SK-MEL-5 (cell line): ENCODE data around the gene CIT. TPM values are rescaled to one million over a fixed set of nuclear protein-coding genes. Genes with fewer than 3 reads are reported as not detected.

Experiments used
- DNase-seq: peaks from one replicate; pipeline ENCODE4 v3.0.0-alpha.2; 2016; ENCODE audit warnings: low read depth, low spot score
- in situ Hi-C: cut with HindIII; loops from 2 replicates; pipeline ENCODE4 v1.10.0; 2016; ENCODE audit warnings: low sequenced_read_pairs, high pct_unique_total_duplicates, low pct_unique_long_range_greater_than_20kb
- total RNA-seq: library from RNA; depleted of rRNA; stranded (reverse); fragments of >200 nt; shearing (Covaris generic); gene quantifications from 2 replicates; pipeline ENCODE4 v1.2.3, GENCODE V29; 2014

Gene CIT
- total RNA-seq, 1 experiment from 2014 or later, result 47.6 TPM

GRCh38 chr12:119826661-119827445 is 50.3 kb downstream of the CIT start:
- in situ Hi-C loops, result no loop called here
- no peak for DNase-seq

GRCh38 chr12:119825262-119825661 is 51.9 kb downstream of the CIT start:
- DNase-seq, result no peak
- in situ Hi-C loops, result no loop called here

- in situ Hi-C loops, result no loop called here
- peak; percentile 83 for DNase-seq
These were observed 55.1 kb downstream of the CIT start for GRCh38 chr12:119822046-119822445.

- in situ Hi-C loops, result no loop called here
- DNase-seq, result no peak
These were observed 57.8 kb downstream of the CIT start for GRCh38 chr12:119819322-119819721.

- no peak for DNase-seq
- in situ Hi-C loops, result no loop called here
These were observed 59.4 kb downstream of the CIT start for GRCh38 chr12:119817546-119818343.

- in situ Hi-C loops, result no loop called here
These were observed 68.1 kb downstream of the CIT start for GRCh38 chr12:119809023-119809422.

GRCh38 chr12:119808441-119808840 is 68.7 kb downstream of the CIT start:
- in situ Hi-C loops, result no loop called here

More at GRCh38 chr12:119809023-119809422, 68.1 kb downstream of the CIT start:
- no peak for DNase-seq

GRCh38 chr12:119807380-119807779 is 69.7 kb downstream of the CIT start:
- in situ Hi-C loops, result no loop called here

More at GRCh38 chr12:119808441-119808840, 68.7 kb downstream of the CIT start:
- DNase-seq, result no peak

GRCh38 chr12:119804011-119804641 is 73.0 kb downstream of the CIT start:
- DNase-seq, result peak; percentile 32
- in situ Hi-C loops, result no loop called here

More at GRCh38 chr12:119807380-119807779, 69.7 kb downstream of the CIT start:
- DNase-seq, result no peak

- in situ Hi-C loops, result no loop called here
- no peak for DNase-seq
These were observed 73.7 kb downstream of the CIT start for GRCh38 chr12:119803381-119803791.

- in situ Hi-C loops, result no loop called here
- no peak for DNase-seq
These were observed 74.6 kb downstream of the CIT start for GRCh38 chr12:119802472-119802871.

GRCh38 chr12:119797090-119797489 is 80.0 kb downstream of the CIT start:
- DNase-seq, result no peak
- in situ Hi-C loops, result no loop called here

GRCh38 chr12:119796292-119796691 is 80.8 kb downstream of the CIT start:
- in situ Hi-C loops, result no loop called here
- no peak for DNase-seq

- DNase-seq, result no peak
- in situ Hi-C loops, result no loop called here
These were observed 85.7 kb downstream of the CIT start for GRCh38 chr12:119791453-119791852.

- no peak for DNase-seq
- in situ Hi-C loops, result no loop called here
These were observed 88.3 kb downstream of the CIT start for GRCh38 chr12:119788786-119789185.

GRCh38 chr12:119786539-119786938 is 90.6 kb downstream of the CIT start:
- DNase-seq, result no peak
- in situ Hi-C loops, result no loop called here

GRCh38 chr12:119784673-119785072 is 92.4 kb downstream of the CIT start:
- DNase-seq, result no peak
- in situ Hi-C loops, result no loop called here

GRCh38 chr12:119783787-119784186 is 93.3 kb downstream of the CIT start:
- in situ Hi-C loops, result no loop called here
- no peak for DNase-seq
